Osteocyte (in vitro differentiated cells): Measurements from ENCODE around the gene TSC22D2. TPM values are rescaled to one million over a fixed set of nuclear protein-coding genes. Genes with fewer than 3 reads are reported as not detected.

Experiments
- DNase-seq: peaks from one replicate; pipeline ENCODE4 v3.0.0; 2021; ENCODE audit warnings: mixed read lengths; ENCODE audit not compliant: unreplicated experiment; ENCODE audit errors: extremely low spot score
- H3K27ac Mint-ChIP-seq: one replicate; pipeline ENCODE4 v1.8.0; 2021; ENCODE audit warnings: mild to moderate bottlenecking, mixed read lengths; ENCODE audit not compliant: unreplicated experiment
- H3K27me3 Mint-ChIP-seq: one replicate; pipeline ENCODE4 v1.8.0; 2021; ENCODE audit warnings: mixed read lengths; ENCODE audit not compliant: unreplicated experiment
- H3K36me3 Mint-ChIP-seq: one replicate; pipeline ENCODE4 v1.8.0; 2021; ENCODE audit warnings: mixed read lengths; ENCODE audit not compliant: unreplicated experiment
- H3K4me1 Mint-ChIP-seq: one replicate; pipeline ENCODE4 v1.8.0; 2021; ENCODE audit warnings: mixed read lengths; ENCODE audit not compliant: unreplicated experiment
- H3K4me3 Mint-ChIP-seq: one replicate; pipeline ENCODE4 v1.8.0; 2021; ENCODE audit warnings: mild to moderate bottlenecking, moderate library complexity, mixed read lengths; ENCODE audit not compliant: unreplicated experiment
- H3K9me3 Mint-ChIP-seq: one replicate; pipeline ENCODE4 v1.8.0; 2021; ENCODE audit warnings: mixed read lengths; ENCODE audit not compliant: unreplicated experiment
- total RNA-seq: library from RNA; stranded (reverse); gene quantifications from 2 replicates; pipeline ENCODE4 v1.2.1, GENCODE V29; 2021
- TF ChIP-seq, protein P1 (sequence below): fragments of 200-600 bp; sonication (generic); IDR thresholded peaks from 2 replicates; pipeline ENCODE4 v1.5.0; 2021; ENCODE audit warnings: antibody characterized with exemption, mild to moderate bottlenecking, moderate library complexity

Gene TSC22D2
- total RNA-seq, 1 donor from 2014 or later, result 51.3 TPM

- TF ChIP-seq, protein P1, sequence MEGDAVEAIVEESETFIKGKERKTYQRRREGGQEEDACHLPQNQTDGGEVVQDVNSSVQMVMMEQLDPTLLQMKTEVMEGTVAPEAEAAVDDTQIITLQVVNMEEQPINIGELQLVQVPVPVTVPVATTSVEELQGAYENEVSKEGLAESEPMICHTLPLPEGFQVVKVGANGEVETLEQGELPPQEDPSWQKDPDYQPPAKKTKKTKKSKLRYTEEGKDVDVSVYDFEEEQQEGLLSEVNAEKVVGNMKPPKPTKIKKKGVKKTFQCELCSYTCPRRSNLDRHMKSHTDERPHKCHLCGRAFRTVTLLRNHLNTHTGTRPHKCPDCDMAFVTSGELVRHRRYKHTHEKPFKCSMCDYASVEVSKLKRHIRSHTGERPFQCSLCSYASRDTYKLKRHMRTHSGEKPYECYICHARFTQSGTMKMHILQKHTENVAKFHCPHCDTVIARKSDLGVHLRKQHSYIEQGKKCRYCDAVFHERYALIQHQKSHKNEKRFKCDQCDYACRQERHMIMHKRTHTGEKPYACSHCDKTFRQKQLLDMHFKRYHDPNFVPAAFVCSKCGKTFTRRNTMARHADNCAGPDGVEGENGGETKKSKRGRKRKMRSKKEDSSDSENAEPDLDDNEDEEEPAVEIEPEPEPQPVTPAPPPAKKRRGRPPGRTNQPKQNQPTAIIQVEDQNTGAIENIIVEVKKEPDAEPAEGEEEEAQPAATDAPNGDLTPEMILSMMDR, result no peak
- H3K4me3 Mint-ChIP-seq, result no peak overlapping the region
- no peak for DNase-seq
- no peaks in the 10 kb centered on the region for H3K27me3 Mint-ChIP-seq
- peaks cover 2% of the 10 kb centered on the region for H3K4me1 Mint-ChIP-seq
- no peaks in the 10 kb centered on the region for H3K36me3 Mint-ChIP-seq
- H3K9me3 Mint-ChIP-seq, result peaks cover 15% of the 10 kb centered on the region
- H3K27ac Mint-ChIP-seq, result no peak overlapping the region
These were observed 107.1 kb downstream of the TSC22D2 start for GRCh38 chr3:150515210-150515609.

Other genes with a start within 250 kb of the TSC22D2 start
- 81.3 and 82.1 TPM in 2 replicates for gene SERP1, start 138.2 kb downstream of the TSC22D2 start, total RNA-seq
- gene EIF2A, start 138.5 kb downstream of the TSC22D2 start, total RNA-seq, result 66.5 and 67.7 TPM in 2 replicates
- gene SELENOT, start 195.0 kb downstream of the TSC22D2 start, total RNA-seq, result 67.9 and 76.1 TPM in 2 replicates